ENCODE data around the gene LHPP. TPM values are rescaled to one million over a fixed set of nuclear protein-coding genes. Genes with fewer than 3 reads are reported as not detected.

Gene LHPP
- total RNA-seq, 2 experiments from 2014 or later, result 17.6 to 20.7 TPM

DNA sequence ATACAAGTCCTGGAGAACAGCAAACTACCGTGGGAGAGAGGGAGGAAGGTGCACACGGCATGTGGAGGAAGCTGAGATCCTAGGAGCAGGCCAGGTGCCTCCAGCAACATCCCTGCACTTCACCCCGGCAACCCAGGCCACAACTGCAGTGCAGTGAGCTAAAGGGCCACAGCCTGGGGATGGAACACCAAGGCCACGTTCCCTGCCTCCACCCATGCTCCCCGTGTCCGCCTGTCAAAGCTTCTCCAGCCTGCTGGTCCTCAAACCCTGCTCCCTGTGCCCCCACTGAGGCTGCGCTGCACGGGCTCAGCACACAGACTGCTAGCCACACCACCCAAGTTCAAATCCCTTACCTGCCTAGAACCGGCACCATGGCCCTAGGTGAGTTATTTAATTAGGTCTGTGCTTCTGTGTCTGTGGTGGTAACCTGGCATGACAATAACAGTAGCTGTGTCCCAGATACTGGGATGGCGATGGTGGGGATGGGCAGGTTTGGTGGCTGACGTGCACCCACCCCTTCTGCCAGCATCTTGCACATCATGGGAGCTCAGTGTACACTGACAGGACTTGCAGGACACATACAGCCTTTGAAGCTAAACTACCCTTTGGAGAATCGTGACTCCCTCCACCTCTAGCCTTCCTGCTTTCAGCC is 197.1 kb downstream of the LHPP start:
- POLR2A ChIA-PET, result interaction anchor here (0.8 to 4.9 kb wide), 20 partner anchors 7 to 258 kb away, joined by 3 to 53 read pairs (median 4); no protein-coding TSS in a partner anchor
- Mint-ChIP-seq H3K27ac (peak overlapping the region; percentile 79), H3K4me1 (peaks cover 68% of the 10 kb centered on the region), H3K4me3 (no peak overlapping the region), H3K36me3 (ENCODE audit: low read depth) (peaks cover 37% of the 10 kb centered on the region), H3K9me3 (no peaks in the 10 kb centered on the region), H3K27me3 (no peaks in the 10 kb centered on the region)
- CTCF ChIA-PET, result interaction anchor here (0.9 to 5.2 kb wide), 14 partner anchors 9 to 83 kb away, joined by 3 to 44 read pairs (median 4); no protein-coding TSS in a partner anchor
- DNase-seq, result no peak

DNA sequence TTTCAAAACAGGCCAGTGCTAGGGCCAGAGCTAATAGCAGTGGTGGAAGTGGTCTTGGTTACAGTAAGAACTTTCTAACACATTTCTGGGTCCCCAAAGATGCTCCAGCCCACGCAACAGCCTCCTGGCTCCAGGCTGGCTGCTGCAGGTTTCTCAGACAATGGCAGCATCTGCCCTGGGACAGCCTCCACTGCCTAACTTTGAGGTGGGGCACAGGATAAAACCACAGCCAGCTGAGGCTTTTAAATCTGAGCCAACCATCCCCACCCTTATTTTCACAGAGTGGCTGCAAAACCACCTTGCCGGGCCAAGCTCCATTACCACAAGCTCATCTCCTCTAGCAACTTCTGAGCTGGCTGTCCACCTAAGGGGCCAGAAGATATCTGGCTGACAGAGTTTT is 197.8 kb downstream of the LHPP start:
- H3K4me3 Mint-ChIP-seq, result no peak overlapping the region
- peaks cover 65% of the 10 kb centered on the region for H3K4me1 Mint-ChIP-seq
- H3K36me3 Mint-ChIP-seq (ENCODE audit: low read depth), result peaks cover 34% of the 10 kb centered on the region
- ChIA-PET POLR2A (interaction anchor here (0.7 to 4.9 kb wide), 18 partner anchors 8 to 257 kb away, joined by 3 to 53 read pairs (median 4); no protein-coding TSS in a partner anchor), CTCF (interaction anchor here (0.5 to 5.2 kb wide), 16 partner anchors 10 to 120 kb away, joined by 3 to 44 read pairs (median 4); no protein-coding TSS in a partner anchor)
- H3K9me3 Mint-ChIP-seq, result no peaks in the 10 kb centered on the region
- DNase-seq, result peak; percentile 33
- H3K27ac Mint-ChIP-seq, result peak overlapping the region; percentile 79
- H3K27me3 Mint-ChIP-seq, result no peaks in the 10 kb centered on the region

DNA sequence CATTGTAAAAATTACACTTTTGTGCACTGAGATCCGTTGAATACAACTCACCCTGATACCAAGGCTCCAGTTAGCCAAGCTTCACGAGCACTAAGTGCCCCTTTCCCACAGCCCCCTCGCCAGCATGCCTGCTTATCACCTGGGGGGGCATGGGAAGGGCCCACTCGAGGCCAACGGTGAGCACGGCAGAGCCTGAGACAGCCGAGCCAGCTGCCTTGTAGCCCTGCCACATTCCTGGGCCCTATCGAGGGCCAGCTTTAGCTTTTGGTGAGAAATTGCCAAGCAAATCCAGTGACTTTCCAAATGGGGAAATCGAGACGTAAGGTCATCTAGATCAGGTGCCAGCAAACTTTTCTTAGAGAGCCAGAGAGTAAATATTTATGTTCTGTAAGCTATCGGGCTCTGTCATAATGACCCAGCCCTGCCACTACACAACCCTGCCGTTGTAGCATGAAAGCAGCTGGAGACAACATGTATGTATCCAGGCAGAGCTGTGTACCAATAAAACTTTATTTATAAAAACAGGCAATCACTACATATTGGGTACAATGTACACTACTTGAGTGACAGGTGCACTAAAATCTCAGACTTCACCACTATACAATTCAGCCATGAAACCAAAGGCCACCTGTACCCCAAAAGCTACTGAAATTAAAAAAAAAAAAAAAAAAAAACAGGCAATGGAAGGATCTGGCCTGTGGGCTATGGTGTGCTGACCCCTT is 198.9 kb downstream of the LHPP start:
- Mint-ChIP-seq H3K27me3 (no peaks in the 10 kb centered on the region), H3K4me3 (no peak overlapping the region), H3K4me1 (peaks cover 57% of the 10 kb centered on the region), H3K36me3 (ENCODE audit: low read depth) (peaks cover 33% of the 10 kb centered on the region), H3K27ac (no peak overlapping the region), H3K9me3 (no peaks in the 10 kb centered on the region)
- ChIA-PET POLR2A (interaction anchor here (2.0 to 4.9 kb wide), 4 partner anchors 11 to 27 kb away, joined by 6 to 53 read pairs (median 20); no protein-coding TSS in a partner anchor), CTCF (interaction anchor here (0.9 to 5.2 kb wide), 8 partner anchors 11 to 81 kb away, joined by 3 to 44 read pairs (median 11); no protein-coding TSS in a partner anchor)
- no peak for DNase-seq

DNA sequence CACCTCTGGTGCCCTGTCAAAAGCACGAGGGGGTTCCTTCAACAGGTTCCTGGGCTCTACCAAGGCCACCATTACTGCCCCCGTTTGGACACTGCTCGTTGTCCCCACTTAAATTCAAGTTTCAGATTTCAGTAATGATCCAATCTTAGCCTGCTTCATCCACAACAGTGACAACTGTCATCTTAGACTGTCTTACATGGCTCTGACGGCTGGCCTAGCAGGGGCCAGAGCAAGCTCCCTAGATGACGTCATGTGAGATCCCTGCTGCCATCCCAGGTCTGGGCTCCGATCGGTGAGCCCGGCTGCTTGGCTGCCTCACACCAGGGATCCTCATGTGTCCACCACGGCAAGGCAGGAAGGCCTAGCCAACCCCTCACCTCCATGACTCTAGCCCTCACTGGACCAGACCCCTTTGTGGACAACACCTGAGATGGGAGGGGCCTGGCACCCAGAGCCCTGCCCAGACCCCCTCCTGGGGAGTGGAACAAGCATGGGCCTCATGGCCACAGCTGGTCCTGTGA is 200.1 kb downstream of the LHPP start:
- peaks cover 25% of the 10 kb centered on the region for H3K36me3 Mint-ChIP-seq (ENCODE audit: low read depth)

DNA sequence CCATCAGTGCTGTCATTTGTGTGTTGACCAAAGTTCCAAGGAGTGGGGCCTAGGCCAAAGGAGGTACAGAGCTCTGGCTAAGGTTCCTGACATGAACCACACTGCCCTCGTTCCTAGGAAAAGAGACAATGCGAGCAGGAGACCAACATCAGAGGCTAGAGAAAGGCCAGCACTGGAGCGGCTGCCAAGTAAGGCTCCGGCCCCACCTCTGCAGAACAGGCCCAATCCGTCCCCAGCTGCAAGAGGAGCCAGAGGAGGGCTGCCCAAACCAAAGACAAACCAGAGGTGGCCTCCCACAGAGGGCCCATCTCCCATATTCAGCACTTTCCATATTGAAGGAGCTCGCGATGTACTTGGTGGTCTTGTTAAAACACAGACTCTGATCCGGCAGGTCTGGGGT is 201.6 kb downstream of the LHPP start:
- peaks cover 47% of the 10 kb centered on the region for H3K4me1 Mint-ChIP-seq
- no peak overlapping the region for H3K4me3 Mint-ChIP-seq
- ChIA-PET CTCF (interaction anchor here (1.8 kb wide), 1 partner anchor 56 kb away, joined by 4 read pairs; no protein-coding TSS in a partner anchor), POLR2A (interaction anchor here (0.8 to 3.1 kb wide), 5 partner anchors 10 to 80 kb away, joined by 3 to 10 read pairs (median 3); no protein-coding TSS in a partner anchor)
- H3K27me3 Mint-ChIP-seq, result no peaks in the 10 kb centered on the region
- DNase-seq, result no peak
- no peaks in the 10 kb centered on the region for H3K9me3 Mint-ChIP-seq
- H3K36me3 Mint-ChIP-seq (ENCODE audit: low read depth), result peaks cover 23% of the 10 kb centered on the region
- H3K27ac Mint-ChIP-seq, result no peak overlapping the region

More for the DNA sequence above, 200.1 kb downstream of the LHPP start:
- Mint-ChIP-seq H3K27ac (no peak overlapping the region), H3K9me3 (no peaks in the 10 kb centered on the region), H3K4me1 (peaks cover 48% of the 10 kb centered on the region), H3K27me3 (no peaks in the 10 kb centered on the region), H3K4me3 (no peak overlapping the region)
- ChIA-PET CTCF (interaction anchor here (0.9 to 5.2 kb wide), 5 partner anchors 12 to 78 kb away, joined by 3 to 44 read pairs (median 4); no protein-coding TSS in a partner anchor), POLR2A (interaction anchor here (3.4 to 4.9 kb wide), 2 partner anchors 10 to 13 kb away, joined by 14 to 53 read pairs; no protein-coding TSS in a partner anchor)
- DNase-seq, result no peak

Other genes starting within 250 kb of the LHPP start
- 10 to 100 TPM; 20.7 to 21.3 TPM for gene OAT, start 42.9 kb upstream of the LHPP start, total RNA-seq
- not detected for gene NKX1-2, start 11.8 kb upstream of the LHPP start, total RNA-seq